Activated CD8-positive, alpha-beta memory T cell treated with anti-CD3 and anti-CD28 coated beads, Interleukin-2, amount 50 U/mL, for 24 hours (primary cell): Measurements from ENCODE around the gene DCST2.

Experiments
- DNase-seq: peaks from one replicate; pipeline ENCODE4 v3.0.0-alpha.2; 2020; ENCODE audit errors: extremely low read depth

Gene DCST2

GRCh38 chr1:155033524-155033923, at the start of gene DCST2, which contains the start of gene DCST1:
TSS of gene DCST2 (minus strand) at chr1:155033781. CDS start at chr1:155033701, 80 bp downstream.
TSS of gene DCST1 (plus strand) at chr1:155033824. CDS start at chr1:155034037, 213 bp downstream.
- no peak for DNase-seq

DNA sequence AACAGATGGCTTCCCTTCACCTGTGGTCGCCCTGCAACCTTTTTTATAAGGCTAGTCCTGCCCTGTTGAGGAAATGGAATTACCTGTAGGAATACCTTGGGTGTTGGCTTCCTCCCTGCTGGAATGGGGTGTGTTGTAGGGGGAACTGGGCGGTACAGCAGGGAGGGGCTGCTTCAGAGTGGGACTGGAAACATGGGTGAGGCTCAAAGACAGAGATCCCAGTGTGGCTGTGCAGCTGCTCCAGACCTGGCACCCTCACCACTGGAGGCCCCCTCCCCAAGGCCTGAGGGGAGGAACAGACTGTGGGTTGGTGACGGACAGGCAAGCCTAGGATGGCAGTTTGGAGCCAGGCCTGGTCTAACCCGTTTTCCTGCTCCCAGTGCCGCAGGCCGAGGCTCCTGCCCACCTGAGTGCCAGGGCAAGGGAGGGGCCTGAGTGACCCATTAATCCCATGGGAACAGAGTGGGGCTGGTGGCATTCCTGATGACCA, 49.5 kb upstream of the DCST2 start:
- DNase-seq: no peak

- no peak for DNase-seq
Measured at GRCh38 chr1:155082301-155083051, 48.9 kb upstream of the DCST2 start.

DNA sequence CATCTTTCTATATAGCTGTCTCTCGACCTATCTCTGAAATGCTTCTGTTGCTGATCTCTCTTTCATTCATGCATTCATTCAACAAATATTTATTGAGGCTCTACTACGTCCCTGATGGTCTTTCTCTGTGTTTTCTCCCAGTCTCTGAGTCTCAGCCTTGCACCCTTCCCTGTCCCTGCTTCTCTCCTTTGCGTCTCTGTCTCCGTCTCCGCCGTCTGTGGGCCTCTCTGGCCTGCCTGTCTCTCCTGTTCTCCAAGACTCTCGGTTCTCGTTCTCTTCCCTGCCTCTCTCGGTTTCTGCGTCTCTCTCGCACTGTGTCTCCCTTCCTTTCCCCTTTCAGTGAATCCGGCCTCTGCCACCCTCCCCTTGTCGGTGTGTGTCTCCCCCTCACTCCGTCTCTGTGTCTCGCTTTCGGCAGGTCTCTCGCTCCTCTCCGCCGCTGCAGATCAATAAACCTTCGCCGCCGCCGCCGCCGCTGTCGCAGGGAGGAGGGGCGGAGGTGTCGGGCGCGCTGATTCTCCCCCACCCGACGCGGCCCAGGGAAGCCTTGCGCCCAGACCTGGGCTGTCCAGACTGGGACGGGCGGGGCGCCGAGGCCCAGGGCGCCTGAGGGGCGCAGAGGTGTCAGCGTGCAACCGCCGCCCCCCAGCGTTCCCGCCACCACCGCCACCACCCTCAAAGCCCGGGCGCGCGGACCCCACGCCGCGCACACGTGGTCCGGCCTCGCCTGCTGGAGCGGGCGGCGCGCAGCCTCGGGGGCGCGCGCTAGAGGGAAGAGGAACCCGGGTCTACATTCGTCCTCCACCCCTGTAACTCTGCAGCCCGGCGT, 48.1 kb upstream of the DCST2 start:
- no peak for DNase-seq

GRCh38 chr1:155080312-155081228, 47.0 kb upstream of the DCST2 start:
- no peak for DNase-seq

DNA sequence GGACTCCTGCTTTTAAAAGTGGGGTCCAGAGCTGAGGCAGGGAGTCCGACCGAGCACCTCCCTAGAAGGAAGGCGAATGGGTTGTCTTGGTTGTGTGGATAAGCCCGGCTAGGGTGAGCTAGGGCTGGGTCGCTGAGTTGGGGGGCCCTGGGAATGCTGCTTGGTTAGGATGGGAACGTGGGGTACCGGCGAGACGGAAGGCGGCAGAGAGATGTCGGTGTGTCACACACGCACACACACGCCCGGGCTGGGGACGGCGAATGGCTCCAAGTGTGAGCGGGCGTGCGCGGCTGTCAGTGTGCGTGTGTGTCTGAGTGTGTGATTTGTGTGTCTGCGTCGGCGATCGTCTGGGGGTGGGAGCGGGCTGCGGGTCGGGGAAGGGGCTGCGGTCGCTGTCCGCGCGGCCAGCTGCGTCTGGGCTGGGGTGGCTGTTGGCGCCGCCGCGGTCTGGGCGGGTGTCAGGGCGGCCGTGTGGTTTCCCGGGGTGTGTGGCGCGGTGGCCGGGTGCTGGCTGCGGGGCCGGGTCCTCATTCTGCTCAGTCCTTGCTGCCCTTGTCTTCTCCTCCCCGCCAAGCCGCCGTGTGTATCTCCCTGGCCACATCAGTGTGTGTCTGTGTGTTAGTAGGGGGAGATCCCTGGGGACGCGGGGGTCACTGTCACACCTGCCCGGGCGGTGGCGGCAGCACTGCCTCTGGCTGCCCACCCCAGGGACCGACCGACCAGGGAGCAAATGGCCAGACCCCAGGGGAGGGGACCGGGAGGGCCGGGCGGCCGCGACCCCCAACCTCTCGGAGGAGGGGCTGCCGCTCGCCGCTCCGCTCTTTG, 46.1 kb upstream of the DCST2 start:
- no peak for DNase-seq

DNA sequence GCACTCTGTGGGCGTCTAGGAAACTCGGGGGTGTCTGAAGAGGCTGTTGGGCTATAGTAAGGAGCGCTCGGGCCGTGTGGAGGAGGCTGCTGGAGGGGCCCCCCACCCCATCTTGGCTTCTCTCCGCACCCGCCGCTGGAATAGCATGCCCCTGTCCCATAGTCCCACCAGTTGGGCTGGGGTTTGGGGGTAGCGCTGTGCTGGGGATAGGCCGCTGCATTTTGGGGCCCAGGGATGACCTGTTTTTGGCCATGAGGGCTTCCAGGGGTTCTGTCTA, 45.6 kb upstream of the DCST2 start:
- no peak for DNase-seq

DNA sequence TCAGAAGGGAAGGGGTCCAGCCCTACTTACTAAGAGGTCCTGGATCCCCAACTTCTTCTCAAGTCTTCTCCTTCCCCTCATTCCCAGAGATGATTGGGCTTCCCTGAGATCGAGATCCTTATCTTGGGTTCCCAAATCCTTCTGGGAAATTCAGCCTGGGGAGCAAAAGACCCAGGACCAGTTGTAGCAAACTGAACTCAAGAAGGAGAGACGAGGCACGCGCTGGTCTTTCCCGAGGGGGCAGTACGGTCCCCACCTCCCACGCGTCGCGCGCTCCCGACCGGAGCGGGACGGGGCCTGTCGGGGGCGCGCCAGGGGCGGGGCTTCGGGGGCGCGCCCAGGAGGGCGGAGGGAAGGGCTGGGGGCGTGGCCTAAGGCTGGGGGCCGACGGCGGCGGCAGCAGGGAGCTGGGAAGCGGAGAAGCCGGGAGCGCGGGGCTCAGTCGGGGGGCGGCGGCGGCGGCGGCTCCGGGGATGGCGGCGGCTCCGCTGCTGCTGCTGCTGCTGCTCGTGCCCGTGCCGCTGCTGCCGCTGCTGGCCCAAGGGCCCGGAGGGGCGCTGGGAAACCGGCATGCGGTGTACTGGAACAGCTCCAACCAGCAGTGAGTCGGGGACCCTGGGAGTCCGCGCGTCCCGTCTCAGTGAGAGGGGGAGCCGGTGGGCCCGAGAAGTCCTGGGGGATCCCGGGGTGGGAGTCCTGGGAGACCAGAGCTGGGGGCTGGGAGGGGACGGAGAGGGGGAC, 45.1 kb upstream of the DCST2 start, which contains the start of gene EFNA3:
EFNA3 (plus strand) TSS at position 369 of the 741 bp plus-strand sequence; CDS start at position 474, 105 bp downstream.
- DNase-seq: no peak

DNA sequence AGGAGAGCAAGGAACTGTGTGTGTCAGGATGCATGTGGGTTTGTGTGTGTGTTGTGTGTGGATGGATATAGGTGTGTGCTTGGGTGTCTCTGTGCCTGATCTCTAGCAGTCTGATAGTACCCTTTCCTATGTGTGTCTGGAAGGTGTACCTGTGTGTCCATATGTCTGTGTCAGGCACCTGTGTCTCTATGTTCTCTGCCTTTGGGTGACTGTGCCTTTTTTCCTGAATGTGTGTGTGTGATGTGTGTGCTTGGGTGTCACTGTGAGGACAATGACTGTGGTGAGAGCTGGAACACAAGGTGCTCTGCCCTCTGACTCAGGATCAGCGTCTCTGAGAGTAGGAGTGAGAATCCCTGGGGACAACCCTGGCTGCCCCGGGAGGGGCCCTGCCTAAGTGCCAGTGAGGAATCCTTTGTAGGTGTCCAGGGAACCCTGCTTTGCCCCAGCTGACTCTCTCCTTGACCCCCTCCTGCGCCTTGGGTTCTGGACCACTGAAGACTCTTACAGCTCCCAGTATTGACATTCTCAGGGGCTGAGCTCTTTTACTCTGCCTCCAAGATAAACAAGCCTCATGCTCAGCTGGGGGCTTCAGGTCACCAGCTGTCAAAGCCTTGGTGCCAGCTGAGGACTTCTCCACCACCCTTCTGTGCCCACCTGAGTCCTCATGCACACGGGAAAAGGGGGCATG, 44.3 kb upstream of the DCST2 start:
- no peak for DNase-seq

DNA sequence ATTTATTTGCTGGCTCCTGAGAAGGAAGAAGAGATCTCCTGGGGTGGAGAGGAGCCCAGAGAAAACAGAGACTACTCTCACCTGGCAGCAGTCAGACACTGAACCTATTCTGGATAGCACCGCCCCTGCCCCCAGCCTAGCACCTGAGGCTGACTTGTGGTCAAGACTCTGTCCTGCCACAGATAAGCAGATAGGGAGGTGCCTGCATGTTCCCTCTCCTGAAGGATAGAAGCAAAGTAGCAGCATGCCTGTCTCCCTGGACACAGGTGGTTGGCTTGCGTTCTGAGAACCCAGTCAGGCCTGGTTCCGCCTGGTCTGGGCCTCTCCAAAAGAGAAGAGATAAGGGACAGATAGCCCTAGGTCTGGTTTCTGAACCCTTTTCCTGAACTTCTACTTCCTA, 43.8 kb upstream of the DCST2 start:
- no peak for DNase-seq

DNA sequence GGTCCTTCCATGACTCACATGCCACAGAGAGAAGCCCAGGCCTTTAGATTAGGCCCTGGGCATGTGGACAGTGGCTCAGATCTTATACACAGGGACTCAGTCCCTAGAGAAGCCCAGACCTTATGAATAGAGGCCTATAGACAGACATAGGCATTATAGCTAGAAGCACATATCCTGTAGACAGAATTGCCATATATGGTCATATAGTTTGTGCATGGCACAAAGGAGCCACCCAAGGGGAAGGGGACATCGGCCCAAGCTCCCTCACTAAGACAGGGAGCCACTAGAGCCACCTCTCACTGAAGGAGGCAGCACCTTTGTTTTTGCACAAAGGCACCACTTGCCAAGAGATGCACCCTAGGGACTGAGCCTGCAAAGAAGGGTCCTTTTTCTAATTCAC, 42.8 kb upstream of the DCST2 start:
- DNase-seq: no peak

DNA sequence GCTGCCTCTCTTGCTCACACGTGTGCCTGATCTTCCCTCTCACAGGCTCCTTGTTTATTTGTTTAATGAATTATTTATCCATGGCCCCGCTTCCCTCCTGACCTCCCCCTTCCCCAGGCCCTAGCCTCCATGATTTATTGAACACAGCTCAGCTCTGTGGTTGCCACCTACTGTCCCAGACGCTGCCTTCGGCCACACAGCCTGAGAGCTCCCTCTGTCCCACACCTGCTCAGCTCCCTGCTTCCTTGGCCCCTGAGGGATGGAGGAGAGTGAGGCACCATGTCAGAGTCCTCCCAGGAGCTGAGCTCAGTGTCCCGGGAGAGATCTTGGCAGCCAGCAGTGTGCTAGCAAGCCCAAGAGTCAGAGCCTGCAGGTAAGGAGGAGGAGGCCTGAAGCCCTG, 42.0 kb upstream of the DCST2 start:
- DNase-seq: no peak

- DNase-seq: no peak
Measured at GRCh38 chr1:155073377-155074242, 40.0 kb upstream of the DCST2 start.

DNA sequence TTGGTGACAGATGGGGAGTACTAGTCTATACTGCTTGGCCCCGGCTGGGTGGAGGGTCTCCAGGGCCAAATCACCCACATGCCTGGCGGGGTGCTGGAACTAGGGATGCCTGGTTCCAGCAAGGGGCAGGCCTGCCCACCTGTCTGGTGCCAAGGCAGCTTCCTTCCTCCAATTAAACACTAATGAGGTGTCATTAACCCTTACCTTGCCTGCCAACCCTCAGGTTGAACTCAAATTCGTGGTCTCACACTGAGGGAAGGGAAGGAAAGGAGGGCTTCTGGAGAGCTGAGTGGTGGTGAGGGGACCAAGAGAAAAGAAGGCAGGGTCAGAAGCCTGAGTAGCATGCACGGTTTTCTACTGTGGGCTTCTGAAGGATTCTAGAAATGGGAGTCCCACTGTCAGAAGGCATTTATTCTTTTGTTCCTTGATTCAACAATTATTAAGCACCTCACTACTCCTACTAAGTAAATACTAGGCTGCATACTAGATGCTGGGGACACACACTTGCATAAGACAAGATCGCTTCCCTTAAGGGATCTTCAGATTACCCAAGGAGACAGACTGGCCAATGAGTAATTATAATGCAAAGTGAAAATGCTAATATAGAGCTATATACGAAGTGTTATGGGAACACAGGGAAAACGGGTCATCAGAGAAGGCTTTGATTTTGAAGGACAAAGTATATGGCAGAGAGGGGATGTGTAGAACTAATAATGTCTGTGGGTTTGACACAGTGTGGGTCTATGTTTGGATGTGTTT, 39.1 kb upstream of the DCST2 start:
- DNase-seq: no peak

DNA sequence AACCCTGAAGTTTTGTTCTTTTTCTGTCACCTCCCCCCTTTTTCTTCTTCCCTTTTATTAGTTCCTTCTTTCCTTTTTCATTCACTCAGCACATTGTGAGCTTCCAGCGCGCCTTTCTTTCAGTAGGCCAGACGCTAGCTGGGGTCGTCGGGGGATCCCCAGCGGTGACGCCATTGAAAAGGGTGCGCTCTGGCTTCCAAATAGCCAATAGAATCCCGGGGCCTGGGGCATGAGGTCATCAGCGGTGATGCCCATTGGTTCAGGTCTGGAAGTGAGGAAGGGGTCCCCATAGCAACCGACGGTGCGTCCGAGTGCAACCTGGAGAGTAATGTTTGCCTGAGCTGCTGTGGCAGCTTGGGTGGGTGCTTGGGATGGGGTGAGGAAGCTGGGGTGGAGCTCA, 38.1 kb upstream of the DCST2 start:
- DNase-seq: no peak

GRCh38 chr1:155070721-155071569, 37.4 kb upstream of the DCST2 start:
- DNase-seq: peak; percentile 53

- DNase-seq: no peak
Measured at GRCh38 chr1:155070158-155070621, 36.6 kb upstream of the DCST2 start.
